ENCODE data around the gene WDSUB1.

Gene WDSUB1

GRCh38 chr2:159317392-159318088 lies 31.0 kb upstream of the WDSUB1 start:
- DNase-seq (ENCODE audit: low read depth in 1 of 2, low spot score in 1 of 2), result no peak
- no peak overlapping the region for H3K27ac ChIP-seq (replicated peaks)
- no peak overlapping the region for H3K4me3 ChIP-seq (replicated peaks; ENCODE audit: insufficient read depth, low read length)
- H3K27me3 ChIP-seq (ENCODE audit: insufficient read depth, poor library complexity, severe bottlenecking), result no peaks in the 10 kb centered on the region
- TF ChIP-seq POLR2AphosphoS5 (IDR thresholded peaks at IDR 0.05; ENCODE audit: low read depth) (no peak), SPI1 (IDR thresholded peaks at IDR 0.05; ENCODE audit: borderline replicate concordance, low read depth) (no peak), CTCF (IDR thresholded peaks at IDR 0.05; ENCODE audit: insufficient read depth, low read length) (no peak), GABPA (IDR thresholded peaks at IDR 0.05; ENCODE audit: low read depth) (no peak), REST (IDR thresholded peaks at IDR 0.05; ENCODE audit: insufficient replicate concordance, low read depth) (no peak)

- Histone ChIP-seq H3K27me3 (ENCODE audit: insufficient read depth, poor library complexity, severe bottlenecking) (no peaks in the 10 kb centered on the region), H3K4me3 (replicated peaks; ENCODE audit: insufficient read depth, low read length) (no peak overlapping the region), H3K27ac (replicated peaks) (no peak overlapping the region)
- DNase-seq (ENCODE audit: low read depth in 1 of 2, low spot score in 1 of 2), result no peak
- TF ChIP-seq REST (IDR thresholded peaks at IDR 0.05; ENCODE audit: insufficient replicate concordance, low read depth) (no peak), GABPA (IDR thresholded peaks at IDR 0.05; ENCODE audit: low read depth) (no peak), POLR2AphosphoS5 (IDR thresholded peaks at IDR 0.05; ENCODE audit: low read depth) (no peak)
Observed at GRCh38 chr2:159307942-159308341, 21.4 kb upstream of the WDSUB1 start.

- H3K27ac ChIP-seq (replicated peaks), result no peak overlapping the region
- H3K27me3 ChIP-seq (ENCODE audit: insufficient read depth, poor library complexity, severe bottlenecking), result no peaks in the 10 kb centered on the region
- DNase-seq (ENCODE audit: low read depth in 1 of 2, low spot score in 1 of 2), result no peak
- TF ChIP-seq REST (IDR thresholded peaks at IDR 0.05; ENCODE audit: insufficient replicate concordance, low read depth) (no peak), CTCF (IDR thresholded peaks at IDR 0.05; ENCODE audit: insufficient read depth, low read length) (no peak), SPI1 (IDR thresholded peaks at IDR 0.05; ENCODE audit: borderline replicate concordance, low read depth) (no peak), GABPA (IDR thresholded peaks at IDR 0.05; ENCODE audit: low read depth) (no peak), POLR2AphosphoS5 (IDR thresholded peaks at IDR 0.05; ENCODE audit: low read depth) (no peak)
- H3K4me3 ChIP-seq (replicated peaks; ENCODE audit: insufficient read depth, low read length), result no peak overlapping the region
Observed at GRCh38 chr2:159300586-159300985, 14.1 kb upstream of the WDSUB1 start.
